Mucosa of stomach (tissue), 1 donor: ENCODE results near the gene OR12D1.
"Not testable (repeated sequence)": the region's sequence is repeated elsewhere in the genome, so short reads cannot be mapped to it uniquely, and the experiment has no call there.

Experiments
- H3K27me3 ChIP-seq: one replicate; pipeline ENCODE4 v1.7.0; 2013; ENCODE audit warnings: mild to moderate bottlenecking, low read length; ENCODE audit not compliant: control insufficient read depth, insufficient read depth
- H3K36me3 ChIP-seq: one replicate; pipeline ENCODE4 v1.7.0; 2013; ENCODE audit warnings: low read length; ENCODE audit not compliant: control insufficient read depth, insufficient read depth
- H3K4me1 ChIP-seq: one replicate; pipeline ENCODE4 v1.7.0; 2013; ENCODE audit warnings: mild to moderate bottlenecking, low read length; ENCODE audit not compliant: control insufficient read depth, insufficient read depth
- H3K4me3 ChIP-seq: one replicate; pipeline ENCODE4 v1.7.0; 2013; ENCODE audit warnings: low read length
- H3K9ac ChIP-seq: one replicate; pipeline ENCODE4 v1.7.0; 2013; ENCODE audit warnings: mild to moderate bottlenecking, low read length, moderate library complexity
- H3K9me3 ChIP-seq: one replicate; pipeline ENCODE4 v1.7.0; 2013; ENCODE audit warnings: mild to moderate bottlenecking, low read length, moderate library complexity; ENCODE audit not compliant: control insufficient read depth
- donor health status: Pancreatic carcinoma.

Gene OR12D1

GRCh38 chr6:29436730-29437129, 22.0 kb downstream of the OR12D1 start:
- H3K27me3 ChIP-seq, H3K36me3 ChIP-seq, H3K9me3 ChIP-seq, H3K4me1 ChIP-seq, H3K9ac ChIP-seq, H3K4me3 ChIP-seq: not testable (repeated sequence)

DNA sequence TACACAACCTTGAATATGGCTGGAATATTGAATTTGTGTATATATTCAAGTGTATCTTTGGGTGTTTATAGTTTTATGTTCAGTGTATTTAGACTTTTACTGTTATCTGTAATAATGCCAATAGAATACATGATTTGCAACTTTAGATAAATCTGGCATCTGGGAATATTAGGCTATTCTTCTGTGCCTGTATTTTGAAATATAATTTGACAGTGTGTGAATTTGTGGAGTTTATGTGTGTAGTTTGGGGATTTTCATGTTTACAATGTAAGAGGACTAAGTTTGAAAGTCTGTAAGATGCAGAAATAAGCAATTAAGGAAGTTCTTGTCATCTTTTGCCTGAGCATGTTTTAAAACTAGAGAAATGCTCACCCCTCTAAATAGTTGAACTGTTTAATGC, 24.3 kb downstream of the OR12D1 start, which contains the start of gene OR10C1:
Gene OR10C1, plus strand, starts transcription at position 301 of the 400 bp plus-strand sequence. CDS start 710 bp downstream, outside the sequence.
- H3K4me1 ChIP-seq, result no peaks in the 10 kb centered on the region
- H3K9ac ChIP-seq, result no peak within 1 kb of the TSS
- no peaks in the 10 kb centered on the region for H3K27me3 ChIP-seq
- no peak within 1 kb of the TSS for H3K4me3 ChIP-seq
- H3K9me3 ChIP-seq, result no peaks in the 10 kb centered on the region
- H3K36me3 ChIP-seq, result no peaks in the 10 kb centered on the region

GRCh38 chr6:29442719-29443118, 28.0 kb downstream of the OR12D1 start:
- Histone ChIP-seq H3K27me3 (no peaks in the 10 kb centered on the region), H3K36me3 (no peaks in the 10 kb centered on the region), H3K9me3 (no peaks in the 10 kb centered on the region), H3K9ac (no peak overlapping the region), H3K4me3 (no peak overlapping the region), H3K4me1 (no peaks in the 10 kb centered on the region)

DNA sequence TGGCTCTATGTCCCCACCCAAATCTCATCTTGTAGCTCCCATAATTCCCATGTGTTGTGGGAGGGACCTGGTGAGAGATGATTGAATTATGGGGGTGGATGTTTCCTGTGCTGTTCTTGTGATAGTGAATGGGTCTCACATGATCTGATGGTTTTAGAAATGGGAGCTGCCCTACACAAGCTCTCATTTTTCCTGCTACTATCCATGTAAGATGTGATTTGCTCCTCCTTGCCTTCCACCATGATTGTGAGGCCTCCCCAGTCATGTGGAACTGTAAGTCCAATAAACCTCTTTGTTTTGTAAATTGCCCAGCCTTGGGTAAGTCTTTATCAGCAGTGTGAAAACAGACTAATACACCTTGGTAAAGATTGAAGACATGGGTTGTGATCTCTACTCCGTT, 29.3 kb downstream of the OR12D1 start:
- not testable (repeated sequence) for H3K27me3 ChIP-seq, H3K9me3 ChIP-seq, H3K4me3 ChIP-seq, H3K36me3 ChIP-seq, H3K4me1 ChIP-seq, H3K9ac ChIP-seq

- Histone ChIP-seq H3K27me3 (no peaks in the 10 kb centered on the region), H3K9me3 (no peaks in the 10 kb centered on the region), H3K9ac (no peak overlapping the region), H3K36me3 (no peaks in the 10 kb centered on the region), H3K4me3 (no peak overlapping the region), H3K4me1 (no peaks in the 10 kb centered on the region)
These were observed 32.9 kb downstream of the OR12D1 start for GRCh38 chr6:29447670-29448069.

- no peaks in the 10 kb centered on the region for H3K4me1 ChIP-seq
- H3K9me3 ChIP-seq, result no peaks in the 10 kb centered on the region
- no peak overlapping the region for H3K9ac ChIP-seq
- no peaks in the 10 kb centered on the region for H3K27me3 ChIP-seq
- H3K4me3 ChIP-seq, result no peak overlapping the region
- H3K36me3 ChIP-seq, result no peaks in the 10 kb centered on the region
These were observed 36.9 kb downstream of the OR12D1 start for GRCh38 chr6:29451471-29452193.

GRCh38 chr6:29456971-29457370, 42.2 kb downstream of the OR12D1 start, which contains the start of the genes OR11A1 and OR2H1:
OR11A1 (minus strand) TSS chr6:29457071; CDS start chr6:29427641, 29,430 bp downstream.
OR2H1 (plus strand) TSS chr6:29457155; CDS start chr6:29461770, 4,615 bp downstream.
- Histone ChIP-seq H3K4me1 (peaks cover 4% of the 10 kb centered on the region), H3K9ac (no peak within 1 kb of the TSS), H3K27me3 (peaks cover 2% of the 10 kb centered on the region), H3K36me3 (no peaks in the 10 kb centered on the region), H3K4me3 (no peak within 1 kb of the TSS), H3K9me3 (no peaks in the 10 kb centered on the region)

- H3K4me1 ChIP-seq, result peaks cover 4% of the 10 kb centered on the region
- no peaks in the 10 kb centered on the region for H3K9me3 ChIP-seq
- H3K27me3 ChIP-seq, result peaks cover 2% of the 10 kb centered on the region
- no peak overlapping the region for H3K4me3 ChIP-seq
- H3K36me3 ChIP-seq, result no peaks in the 10 kb centered on the region
- no peak overlapping the region for H3K9ac ChIP-seq
These were observed 46.5 kb downstream of the OR12D1 start for GRCh38 chr6:29461021-29461814.

DNA sequence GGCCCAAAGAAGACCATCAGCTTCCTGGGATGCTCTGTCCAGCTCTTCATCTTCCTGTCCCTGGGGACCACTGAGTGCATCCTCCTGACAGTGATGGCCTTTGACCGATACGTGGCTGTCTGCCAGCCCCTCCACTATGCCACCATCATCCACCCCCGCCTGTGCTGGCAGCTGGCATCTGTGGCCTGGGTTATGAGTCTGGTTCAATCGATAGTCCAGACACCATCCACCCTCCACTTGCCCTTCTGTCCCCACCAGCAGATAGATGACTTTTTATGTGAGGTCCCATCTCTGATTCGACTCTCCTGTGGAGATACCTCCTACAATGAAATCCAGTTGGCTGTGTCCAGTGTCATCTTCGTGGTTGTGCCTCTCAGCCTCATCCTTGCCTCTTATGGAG, 47.3 kb downstream of the OR12D1 start:
- no peak overlapping the region for H3K9ac ChIP-seq
- peaks cover 2% of the 10 kb centered on the region for H3K27me3 ChIP-seq
- no peaks in the 10 kb centered on the region for H3K9me3 ChIP-seq
- H3K4me1 ChIP-seq, result peaks cover 4% of the 10 kb centered on the region
- no peaks in the 10 kb centered on the region for H3K36me3 ChIP-seq
- no peak overlapping the region for H3K4me3 ChIP-seq

- H3K27me3 ChIP-seq, result no peaks in the 10 kb centered on the region
- no peak overlapping the region for H3K4me3 ChIP-seq
- H3K9me3 ChIP-seq, result no peaks in the 10 kb centered on the region
- no peaks in the 10 kb centered on the region for H3K36me3 ChIP-seq
- H3K9ac ChIP-seq, result no peak overlapping the region
- peaks cover 4% of the 10 kb centered on the region for H3K4me1 ChIP-seq
These were observed 50.6 kb downstream of the OR12D1 start for GRCh38 chr6:29465279-29465678.

DNA sequence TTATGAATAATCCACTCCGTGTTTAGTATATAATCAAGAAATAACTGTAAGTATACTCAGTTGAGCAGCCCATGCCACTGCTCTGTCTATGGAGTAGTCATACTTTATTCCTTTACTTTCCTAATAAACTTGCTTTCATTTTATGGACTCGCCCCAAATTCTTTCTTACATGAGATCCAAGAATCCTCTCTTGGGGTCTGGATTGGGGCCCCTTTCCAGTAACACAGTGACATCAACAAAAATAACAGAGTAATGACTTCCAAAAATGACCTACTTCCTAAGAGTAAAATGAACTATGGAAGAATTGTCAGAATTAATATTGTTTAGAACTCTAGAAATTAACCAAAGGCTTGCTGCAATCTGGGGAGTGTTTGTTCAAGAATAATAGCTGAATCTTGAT, 51.1 kb downstream of the OR12D1 start:
- Histone ChIP-seq H3K36me3 (no peaks in the 10 kb centered on the region), H3K9me3 (no peaks in the 10 kb centered on the region), H3K9ac (no peak overlapping the region), H3K4me1 (peaks cover 4% of the 10 kb centered on the region), H3K4me3 (no peak overlapping the region), H3K27me3 (no peaks in the 10 kb centered on the region)

- peaks cover 4% of the 10 kb centered on the region for H3K4me1 ChIP-seq
- no peaks in the 10 kb centered on the region for H3K9me3 ChIP-seq
- H3K9ac ChIP-seq, result no peak overlapping the region
- no peak overlapping the region for H3K4me3 ChIP-seq
- H3K27me3 ChIP-seq, result no peaks in the 10 kb centered on the region
- H3K36me3 ChIP-seq, result no peaks in the 10 kb centered on the region
These were observed 51.5 kb downstream of the OR12D1 start for GRCh38 chr6:29466241-29466640.
